ENCODE results near the gene RBFOX2. TPM values are rescaled to one million over a fixed set of nuclear protein-coding genes. Genes with fewer than 3 reads are reported as not detected.

RBFOX2 gene
- total and polyA plus RNA-seq, 4 donors, result 14.2 to 53.6 (median 25.6) TPM

DNA sequence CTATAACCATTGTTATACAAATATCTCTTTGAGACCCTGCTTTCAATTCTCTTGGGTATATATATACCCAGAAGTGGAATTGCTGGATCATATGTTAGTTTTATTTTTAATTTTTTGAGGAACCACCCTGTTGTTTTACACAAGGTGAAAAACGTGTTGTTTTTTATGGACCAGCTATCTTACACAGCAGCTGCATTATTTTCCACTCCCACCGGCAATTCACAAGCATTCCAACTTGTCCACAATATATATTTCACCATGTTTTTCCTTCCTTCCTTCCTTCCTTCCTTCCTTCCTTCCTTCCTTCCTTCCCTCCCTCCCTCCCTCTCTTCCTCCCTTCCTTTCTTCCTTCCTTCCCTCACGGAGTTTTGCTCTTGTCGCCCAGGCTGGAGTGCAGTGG is 317.3 kb downstream of the RBFOX2 start:
- 91% methylated on average over 4 of the region's 4 CpGs for WGBS
- DNase-seq (ENCODE audit: low spot score), result no peak
- H3K9ac ChIP-seq (ENCODE audit: low read depth in 1 of 2, low read length in 2 of 2), result no peak overlapping the region
- H3K36me3 ChIP-seq (ENCODE audit: control insufficient read depth in 4 of 4, insufficient read depth in 3 of 4, low read depth in 1 of 4, low read length in 3 of 4), result no peaks in the 10 kb centered on the region
- H3K4me3 ChIP-seq (ENCODE audit: low read depth in 1 of 3, low read length in 3 of 3), result no peak overlapping the region
- TF ChIP-seq, protein P1, sequence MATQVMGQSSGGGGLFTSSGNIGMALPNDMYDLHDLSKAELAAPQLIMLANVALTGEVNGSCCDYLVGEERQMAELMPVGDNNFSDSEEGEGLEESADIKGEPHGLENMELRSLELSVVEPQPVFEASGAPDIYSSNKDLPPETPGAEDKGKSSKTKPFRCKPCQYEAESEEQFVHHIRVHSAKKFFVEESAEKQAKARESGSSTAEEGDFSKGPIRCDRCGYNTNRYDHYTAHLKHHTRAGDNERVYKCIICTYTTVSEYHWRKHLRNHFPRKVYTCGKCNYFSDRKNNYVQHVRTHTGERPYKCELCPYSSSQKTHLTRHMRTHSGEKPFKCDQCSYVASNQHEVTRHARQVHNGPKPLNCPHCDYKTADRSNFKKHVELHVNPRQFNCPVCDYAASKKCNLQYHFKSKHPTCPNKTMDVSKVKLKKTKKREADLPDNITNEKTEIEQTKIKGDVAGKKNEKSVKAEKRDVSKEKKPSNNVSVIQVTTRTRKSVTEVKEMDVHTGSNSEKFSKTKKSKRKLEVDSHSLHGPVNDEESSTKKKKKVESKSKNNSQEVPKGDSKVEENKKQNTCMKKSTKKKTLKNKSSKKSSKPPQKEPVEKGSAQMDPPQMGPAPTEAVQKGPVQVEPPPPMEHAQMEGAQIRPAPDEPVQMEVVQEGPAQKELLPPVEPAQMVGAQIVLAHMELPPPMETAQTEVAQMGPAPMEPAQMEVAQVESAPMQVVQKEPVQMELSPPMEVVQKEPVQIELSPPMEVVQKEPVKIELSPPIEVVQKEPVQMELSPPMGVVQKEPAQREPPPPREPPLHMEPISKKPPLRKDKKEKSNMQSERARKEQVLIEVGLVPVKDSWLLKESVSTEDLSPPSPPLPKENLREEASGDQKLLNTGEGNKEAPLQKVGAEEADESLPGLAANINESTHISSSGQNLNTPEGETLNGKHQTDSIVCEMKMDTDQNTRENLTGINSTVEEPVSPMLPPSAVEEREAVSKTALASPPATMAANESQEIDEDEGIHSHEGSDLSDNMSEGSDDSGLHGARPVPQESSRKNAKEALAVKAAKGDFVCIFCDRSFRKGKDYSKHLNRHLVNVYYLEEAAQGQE (IDR thresholded peaks at IDR 0.05), result no peak
- TF ChIP-seq, protein P2, sequence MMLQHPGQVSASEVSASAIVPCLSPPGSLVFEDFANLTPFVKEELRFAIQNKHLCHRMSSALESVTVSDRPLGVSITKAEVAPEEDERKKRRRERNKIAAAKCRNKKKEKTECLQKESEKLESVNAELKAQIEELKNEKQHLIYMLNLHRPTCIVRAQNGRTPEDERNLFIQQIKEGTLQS (IDR thresholded peaks at IDR 0.05), result no peak
- TF ChIP-seq, protein P3, sequence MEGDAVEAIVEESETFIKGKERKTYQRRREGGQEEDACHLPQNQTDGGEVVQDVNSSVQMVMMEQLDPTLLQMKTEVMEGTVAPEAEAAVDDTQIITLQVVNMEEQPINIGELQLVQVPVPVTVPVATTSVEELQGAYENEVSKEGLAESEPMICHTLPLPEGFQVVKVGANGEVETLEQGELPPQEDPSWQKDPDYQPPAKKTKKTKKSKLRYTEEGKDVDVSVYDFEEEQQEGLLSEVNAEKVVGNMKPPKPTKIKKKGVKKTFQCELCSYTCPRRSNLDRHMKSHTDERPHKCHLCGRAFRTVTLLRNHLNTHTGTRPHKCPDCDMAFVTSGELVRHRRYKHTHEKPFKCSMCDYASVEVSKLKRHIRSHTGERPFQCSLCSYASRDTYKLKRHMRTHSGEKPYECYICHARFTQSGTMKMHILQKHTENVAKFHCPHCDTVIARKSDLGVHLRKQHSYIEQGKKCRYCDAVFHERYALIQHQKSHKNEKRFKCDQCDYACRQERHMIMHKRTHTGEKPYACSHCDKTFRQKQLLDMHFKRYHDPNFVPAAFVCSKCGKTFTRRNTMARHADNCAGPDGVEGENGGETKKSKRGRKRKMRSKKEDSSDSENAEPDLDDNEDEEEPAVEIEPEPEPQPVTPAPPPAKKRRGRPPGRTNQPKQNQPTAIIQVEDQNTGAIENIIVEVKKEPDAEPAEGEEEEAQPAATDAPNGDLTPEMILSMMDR (IDR thresholded peaks at IDR 0.05; ENCODE audit: low read depth, low read length, missing input control), result no peak
- TF ChIP-seq EGR1 (IDR thresholded peaks at IDR 0.05; ENCODE audit: low read depth in 2 of 2) (no peak), SP1 (IDR thresholded peaks at IDR 0.05) (no peak)
- peaks cover 0 to 7% (median 2%) of the 10 kb centered on the region in 4 donors for H3K9me3 ChIP-seq (ENCODE audit: control insufficient read depth in 4 of 4, low read length in 3 of 4)
- H3K4me1 ChIP-seq (ENCODE audit: control insufficient read depth in 4 of 4, insufficient read depth in 4 of 4, low read length in 3 of 4), result peaks cover 2 to 12% (median 11%) of the 10 kb centered on the region in 4 donors
- no peaks in the 10 kb centered on the region for H3K27me3 ChIP-seq (ENCODE audit: control insufficient read depth in 4 of 4, insufficient read depth in 4 of 4, low read length in 3 of 4)
- H3K27ac ChIP-seq (ENCODE audit: low read depth in 1 of 2, low read length in 2 of 2), result no peak overlapping the region

DNA sequence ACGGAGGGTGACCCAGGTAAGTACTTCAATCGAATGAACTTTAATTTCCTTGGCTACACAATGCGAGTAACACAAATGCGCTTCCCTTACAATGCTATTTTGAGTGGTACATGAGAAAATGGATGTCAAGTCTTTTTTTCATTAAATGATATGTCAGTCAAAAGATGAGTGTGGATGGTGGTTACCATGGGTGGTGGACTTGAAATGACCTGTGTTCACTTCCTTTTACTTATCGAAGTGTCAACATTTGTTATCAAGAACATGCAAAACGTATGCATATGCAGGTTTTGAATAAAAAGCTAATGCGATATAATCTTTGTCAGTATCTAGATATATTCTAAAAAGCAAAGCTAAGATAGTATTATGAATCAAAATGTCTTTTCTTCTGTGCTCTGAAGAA is 319.7 kb downstream of the RBFOX2 start:
- no peak for TF ChIP-seq FOXA2 (IDR thresholded peaks at IDR 0.05)
- no peak for TF ChIP-seq GABPA (IDR thresholded peaks at IDR 0.05 in 1 of 2, conservative IDR thresholded peaks at IDR 0.05 in 1 of 2)
- TF ChIP-seq HNF4A (conservative IDR thresholded peaks at IDR 0.05), result no peak
- TF ChIP-seq ZBTB33 (IDR thresholded peaks at IDR 0.05), result no peak
- no peak for TF ChIP-seq RAD21 (IDR thresholded peaks at IDR 0.05)
- TF ChIP-seq HNF4G (IDR thresholded peaks at IDR 0.05), result no peak
- TF ChIP-seq MAX (IDR thresholded peaks at IDR 0.05), result no peak
- TF ChIP-seq, protein P3 (IDR thresholded peaks at IDR 0.05; ENCODE audit: low read depth, low read length, missing input control), result no peak
- TF ChIP-seq, protein P1 (IDR thresholded peaks at IDR 0.05), result no peak
- no peak for TF ChIP-seq JUND (IDR thresholded peaks at IDR 0.05)
- no peak for TF ChIP-seq FOXA1 (IDR thresholded peaks at IDR 0.05)
- TF ChIP-seq YY1 (IDR thresholded peaks at IDR 0.05), result no peak
- TF ChIP-seq SP1 (IDR thresholded peaks at IDR 0.05), result no peak
- TF ChIP-seq TAF1 (conservative IDR thresholded peaks at IDR 0.05), result no peak
- TF ChIP-seq, protein P2 (IDR thresholded peaks at IDR 0.05), result no peak
- TF ChIP-seq NR2F2 (IDR thresholded peaks at IDR 0.05), result no peak
- no peak for TF ChIP-seq RXRA (IDR thresholded peaks at IDR 0.05)
- no peak for TF ChIP-seq EGR1 (IDR thresholded peaks at IDR 0.05; ENCODE audit: low read depth in 2 of 2)
- H3K4me1 ChIP-seq (ENCODE audit: control insufficient read depth in 4 of 4, insufficient read depth in 4 of 4, low read length in 3 of 4), result peaks cover 2 to 12% (median 11%) of the 10 kb centered on the region in 4 donors
- no peaks in the 10 kb centered on the region for H3K27me3 ChIP-seq (ENCODE audit: control insufficient read depth in 4 of 4, insufficient read depth in 4 of 4, low read length in 3 of 4)
- 70% methylated on average over 7 of the region's 7 CpGs for WGBS
- DNase-seq (ENCODE audit: low spot score), result no peak
- no peak overlapping the region for H3K4me3 ChIP-seq (ENCODE audit: low read depth in 1 of 3, low read length in 3 of 3)
- no peak overlapping the region for H3K9ac ChIP-seq (ENCODE audit: low read depth in 1 of 2, low read length in 2 of 2)
- H3K36me3 ChIP-seq (ENCODE audit: control insufficient read depth in 4 of 4, insufficient read depth in 3 of 4, low read depth in 1 of 4, low read length in 3 of 4), result no peaks in the 10 kb centered on the region
- H3K27ac ChIP-seq (ENCODE audit: low read depth in 1 of 2, low read length in 2 of 2), result no peak overlapping the region
- H3K9me3 ChIP-seq (ENCODE audit: control insufficient read depth in 4 of 4, low read length in 3 of 4), result peaks cover 0 to 7% (median 2%) of the 10 kb centered on the region in 4 donors
